Hippocampal formation (tissue), 2 donors: ENCODE results near the gene PRPF19.
A peak's percentile ranks its signal among the peaks of the same experiment; 100 is the strongest.

Experiments used
- DNase-seq, 2 donors: peaks; one replicate each; lab custom pipeline; 2025; lab: John Stamatoyannopoulos, UW

Gene PRPF19

DNA sequence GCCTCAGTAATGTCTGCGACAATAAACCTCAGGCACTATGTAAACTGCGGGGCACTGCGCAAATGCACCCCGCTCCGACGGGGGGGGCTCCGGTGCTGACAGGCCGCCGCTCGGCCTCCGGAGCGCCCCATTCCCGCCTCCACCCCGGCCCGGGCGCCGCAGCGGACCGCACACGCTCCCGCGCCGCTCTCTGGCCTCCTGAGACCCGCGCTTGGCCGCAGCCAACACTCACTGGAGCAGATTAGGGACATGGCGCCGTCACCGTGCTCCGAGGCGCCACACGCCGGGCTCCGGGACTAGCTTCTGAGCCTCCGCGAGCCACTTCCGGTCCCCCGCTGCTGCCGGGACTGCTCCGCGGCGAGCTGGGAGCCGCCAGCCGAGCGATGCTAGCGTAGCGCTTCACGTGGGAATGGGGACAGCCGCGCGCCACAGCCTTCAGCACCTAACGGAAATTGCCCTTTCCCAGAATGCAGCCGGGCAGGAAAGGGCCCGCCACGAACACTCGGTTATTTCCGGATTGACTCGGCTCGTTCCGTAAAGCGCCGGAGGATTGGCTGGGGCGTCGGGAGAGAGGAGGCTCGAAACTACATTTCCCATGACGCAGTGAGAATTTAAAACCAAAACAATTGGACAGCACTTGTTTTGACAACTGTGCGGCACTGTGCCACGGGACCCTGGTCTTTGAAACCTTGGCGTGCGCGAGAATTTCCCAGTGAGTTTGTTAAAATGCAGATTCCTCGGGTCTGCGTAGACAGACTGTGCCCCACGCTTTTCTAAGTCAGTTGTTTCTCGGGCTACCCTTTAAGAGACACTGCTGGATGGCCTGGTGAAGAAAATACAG lies at the start of gene PRPF19:
PRPF19 (minus strand) TSS at position 454 of the 841 bp plus-strand sequence; CDS start at position 251, 203 bp downstream.
- peak; percentile 94 to 98 for DNase-seq

- no peak for DNase-seq
Measured at GRCh38 chr11:60955571-60955970, 49.2 kb upstream of the PRPF19 start.

DNA sequence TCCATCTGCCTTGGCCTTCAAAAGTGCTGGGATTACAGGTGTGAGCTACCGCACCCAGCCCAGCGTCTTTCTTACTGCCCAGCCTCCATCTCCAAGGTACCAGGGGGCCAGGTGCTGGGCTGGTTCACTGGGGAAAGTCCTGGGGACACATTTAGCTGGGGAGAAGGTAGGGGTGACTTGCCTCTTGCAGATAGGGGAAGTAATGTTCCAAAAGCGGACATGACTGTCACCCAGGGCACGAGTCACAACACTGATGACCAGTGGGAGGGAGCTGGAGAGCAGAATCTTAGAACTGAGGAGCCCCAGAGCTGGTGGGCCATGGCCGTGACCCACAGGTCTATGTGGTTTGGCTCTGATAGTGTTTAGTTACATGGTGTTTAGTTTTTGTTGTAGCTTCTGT lies 48.0 kb upstream of the PRPF19 start:
- DNase-seq = no peak

GRCh38 chr11:60953781-60954180 lies 47.4 kb upstream of the PRPF19 start:
- DNase-seq = no peak

DNA sequence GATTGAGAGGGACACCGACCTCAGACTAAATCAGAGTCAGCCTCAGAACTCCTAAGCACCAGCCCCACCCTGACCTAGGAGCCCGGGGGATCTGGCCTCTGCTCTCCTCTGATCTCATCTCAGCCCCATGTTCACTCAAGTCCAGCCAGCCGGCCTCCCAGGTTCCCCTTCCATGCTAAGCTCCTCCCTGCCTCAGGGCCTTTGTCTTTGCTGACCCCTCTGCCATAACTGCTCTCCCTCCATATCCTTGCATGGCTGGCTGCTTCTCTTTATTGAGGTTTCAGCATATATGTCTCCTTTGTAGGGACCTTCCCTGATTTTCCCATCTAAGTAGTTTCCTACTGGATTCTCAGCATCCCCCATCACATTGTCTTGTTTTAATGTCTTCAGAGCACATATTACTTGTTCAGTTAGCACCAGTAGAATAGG lies 46.4 kb upstream of the PRPF19 start:
- DNase-seq = no peak

- DNase-seq = peak in 1 of 2 donors; percentile 38
Measured at GRCh38 chr11:60951904-60952741, 45.7 kb upstream of the PRPF19 start, which contains the start of gene SLC15A3. SLC15A3 (minus strand) TSS chr11:60952176; CDS start chr11:60951551, 625 bp downstream.

DNA sequence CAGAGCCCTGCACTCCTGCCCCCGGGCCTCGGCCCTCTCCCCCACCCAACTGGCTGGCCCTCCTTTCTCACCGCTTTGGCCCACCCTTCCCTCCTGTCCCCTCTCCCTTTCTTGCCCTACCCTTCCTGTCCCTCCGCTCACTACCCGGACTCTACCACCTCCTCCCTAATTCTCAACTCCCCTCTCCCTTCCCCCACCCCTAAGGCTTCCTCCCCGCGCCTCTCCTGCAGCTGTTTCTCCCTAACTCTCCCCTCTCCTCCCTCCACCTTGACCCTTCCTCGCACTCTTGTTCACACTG lies 45.2 kb upstream of the PRPF19 start:
- no peak for DNase-seq

GRCh38 chr11:60950933-60951605 lies 44.7 kb upstream of the PRPF19 start:
- DNase-seq = no peak

DNA sequence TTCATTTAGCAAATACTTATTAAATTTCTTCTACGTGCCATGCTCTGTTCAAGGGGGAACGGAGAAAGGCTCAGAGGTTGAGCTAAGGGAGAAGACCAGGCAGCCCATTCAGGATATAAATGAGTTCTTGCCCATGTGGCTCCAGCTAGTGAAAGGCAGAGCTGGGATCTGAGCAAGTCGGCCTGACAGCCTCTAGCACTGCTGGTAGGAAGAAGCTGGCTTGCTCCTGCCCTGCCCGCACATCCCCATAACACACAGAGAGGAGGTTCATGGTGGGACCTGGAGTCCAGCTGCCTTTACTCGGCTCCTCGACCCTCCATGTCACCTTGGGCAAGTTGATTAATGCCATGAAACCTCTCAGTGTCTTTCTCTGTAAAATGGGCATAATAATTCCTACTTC lies 43.6 kb upstream of the PRPF19 start:
- no peak for DNase-seq

DNA sequence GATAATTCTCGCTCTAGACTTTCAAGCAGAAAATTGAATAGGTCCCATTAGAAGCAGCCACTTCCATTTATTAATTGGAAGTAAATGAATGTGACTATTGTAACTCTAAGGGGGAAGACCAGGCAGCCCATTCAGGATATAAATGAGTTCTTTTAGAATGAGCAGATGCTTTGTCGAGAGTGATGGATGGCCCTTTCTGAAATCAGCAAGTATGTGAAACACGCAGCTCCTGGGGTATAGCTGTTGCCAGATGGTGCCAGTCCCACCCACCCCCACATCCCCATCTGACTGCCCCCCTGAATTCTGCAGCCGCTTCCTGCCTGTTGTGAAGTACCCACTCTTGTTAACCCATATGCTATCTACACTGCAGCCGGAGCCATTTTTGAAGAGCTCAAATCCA lies 41.9 kb upstream of the PRPF19 start:
- DNase-seq = no peak

DNA sequence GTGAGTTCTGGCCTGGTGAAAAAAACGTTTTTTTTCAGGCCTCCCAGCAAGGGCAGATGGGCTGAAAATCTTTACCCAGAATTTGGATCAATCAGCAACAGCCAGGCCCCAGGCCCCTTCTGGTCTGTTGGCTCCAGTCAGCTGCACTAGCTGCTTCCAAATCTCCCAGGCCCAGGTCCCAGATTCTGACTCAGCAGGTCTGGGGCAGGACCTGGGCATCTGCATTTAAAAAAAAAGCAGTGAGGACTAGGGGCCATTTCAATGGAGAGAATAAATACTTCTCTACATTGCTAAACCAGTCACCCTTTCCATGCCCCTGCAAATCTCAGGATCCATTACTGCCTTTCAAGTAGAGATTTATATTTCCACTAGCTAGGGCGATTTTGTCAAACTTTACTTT lies 41.3 kb upstream of the PRPF19 start:
- peak in 1 of 2 donors; percentile 54 for DNase-seq

- DNase-seq = no peak
Measured at GRCh38 chr11:60946601-60947264, 40.3 kb upstream of the PRPF19 start.

GRCh38 chr11:60945295-60945667 lies 38.9 kb upstream of the PRPF19 start:
- no peak for DNase-seq

DNA sequence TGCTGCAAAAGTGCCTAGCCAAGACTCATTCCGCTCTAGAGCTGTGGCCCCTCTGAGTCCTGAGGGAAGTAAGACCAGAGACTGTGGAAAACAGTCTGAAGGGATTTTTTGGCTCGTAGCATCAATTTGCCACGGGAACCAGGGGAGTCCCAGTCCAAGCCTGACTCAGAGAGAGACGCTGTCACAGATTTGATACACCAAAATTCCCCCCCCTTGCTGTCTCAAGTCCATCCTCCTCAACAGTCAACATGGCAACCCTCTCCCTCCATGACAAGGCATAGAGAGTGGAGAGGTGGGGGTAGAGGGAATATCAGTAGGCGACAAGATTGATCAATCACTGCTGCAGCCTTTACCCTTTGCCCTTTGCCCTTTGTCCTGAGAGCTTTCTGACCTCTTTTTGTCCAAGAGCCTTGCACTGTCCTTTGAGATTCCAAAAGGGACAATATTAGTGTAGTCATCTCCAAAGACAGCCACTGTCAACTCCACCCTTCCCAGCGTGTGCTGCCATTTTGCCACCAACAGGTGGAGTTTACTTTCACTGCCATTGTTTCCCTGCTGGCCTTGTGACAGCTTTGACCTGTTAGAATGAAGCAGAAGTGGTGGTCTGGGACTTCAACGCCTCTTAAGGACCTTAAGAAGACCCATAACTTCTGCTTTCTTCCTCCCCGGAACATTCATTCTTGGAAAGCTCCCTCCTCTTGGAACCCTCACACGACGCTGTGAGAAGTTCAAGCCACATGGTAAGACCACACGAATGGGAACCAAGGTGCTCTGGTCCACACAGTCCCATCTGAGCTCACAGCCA lies 38.3 kb upstream of the PRPF19 start:
- DNase-seq = no peak

- DNase-seq = no peak
Measured at GRCh38 chr11:60942970-60943565, 36.7 kb upstream of the PRPF19 start.

DNA sequence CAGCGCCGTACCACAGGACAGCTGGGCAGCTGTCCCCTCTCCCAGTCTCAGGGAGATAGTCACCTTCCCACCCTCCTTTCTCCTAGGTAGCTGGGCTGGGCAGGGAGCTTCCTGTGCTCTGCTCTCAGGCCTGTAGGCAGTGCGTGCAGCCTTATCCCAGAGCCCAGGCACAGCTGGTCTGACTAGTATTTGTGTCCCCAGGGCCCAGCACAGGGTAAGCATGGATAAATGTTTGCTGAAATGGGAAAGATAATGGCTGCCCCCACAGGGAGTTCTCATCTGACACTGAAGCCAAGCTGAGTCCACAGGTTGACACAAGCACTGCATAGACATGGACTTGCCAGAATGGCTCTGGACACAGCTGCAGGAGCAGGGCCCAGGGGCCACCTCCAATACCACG lies 35.8 kb upstream of the PRPF19 start:
- DNase-seq = no peak

DNA sequence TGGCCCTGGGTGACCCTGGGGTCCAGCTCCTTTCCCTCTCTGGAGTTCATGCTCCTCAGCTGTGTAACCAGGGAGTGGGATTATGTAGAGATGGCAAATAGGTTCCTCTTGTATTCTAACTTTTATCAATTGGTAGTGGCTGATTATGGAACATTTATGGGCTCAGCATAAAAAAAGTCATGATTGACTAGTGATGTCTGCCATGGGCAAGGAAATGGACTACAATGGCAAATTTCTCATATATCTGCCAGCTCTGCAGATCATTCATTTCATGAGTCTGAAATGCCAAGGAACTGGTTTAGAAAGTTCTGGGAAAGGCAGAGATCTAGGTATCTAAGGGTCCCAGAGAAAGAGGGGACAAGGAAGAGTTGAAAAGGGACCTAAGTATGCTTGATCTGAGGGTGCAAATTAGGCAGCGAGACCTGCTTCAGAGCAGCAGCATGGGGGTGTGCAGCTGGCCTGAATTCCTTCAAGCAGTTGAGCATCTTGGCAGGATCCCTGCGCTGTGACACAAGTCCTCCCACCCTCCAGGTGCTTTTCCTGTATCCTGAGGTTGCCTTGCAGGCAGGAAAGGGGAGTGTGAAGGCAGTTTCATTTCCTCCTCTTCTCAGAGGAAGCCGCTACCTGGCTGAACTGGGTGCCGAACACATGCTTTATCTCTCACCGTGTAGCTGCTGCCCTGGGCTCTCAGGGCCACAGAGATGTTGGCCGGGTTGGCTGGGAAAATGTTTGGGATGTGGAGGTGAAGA lies 35.2 kb upstream of the PRPF19 start:
- DNase-seq = no peak

DNA sequence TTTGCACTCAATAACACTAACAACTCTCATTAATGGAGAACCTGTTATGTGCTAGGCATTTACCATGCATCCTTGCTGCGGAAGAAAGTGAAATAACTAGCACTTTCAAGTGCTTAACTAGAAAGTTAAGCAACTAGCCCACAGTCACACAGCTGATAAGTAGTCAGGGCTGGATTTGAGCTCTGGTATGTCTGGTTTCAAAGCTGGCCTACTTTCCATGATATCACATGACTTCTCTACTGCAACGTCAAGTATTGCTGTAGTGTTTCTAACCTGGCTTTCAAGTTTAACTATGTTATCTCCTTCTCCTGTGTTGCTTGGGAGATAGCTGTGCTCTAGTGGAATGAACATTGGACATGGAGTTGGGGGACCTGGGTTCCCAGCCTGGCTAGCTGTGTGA lies 33.5 kb upstream of the PRPF19 start:
- no peak for DNase-seq

DNA sequence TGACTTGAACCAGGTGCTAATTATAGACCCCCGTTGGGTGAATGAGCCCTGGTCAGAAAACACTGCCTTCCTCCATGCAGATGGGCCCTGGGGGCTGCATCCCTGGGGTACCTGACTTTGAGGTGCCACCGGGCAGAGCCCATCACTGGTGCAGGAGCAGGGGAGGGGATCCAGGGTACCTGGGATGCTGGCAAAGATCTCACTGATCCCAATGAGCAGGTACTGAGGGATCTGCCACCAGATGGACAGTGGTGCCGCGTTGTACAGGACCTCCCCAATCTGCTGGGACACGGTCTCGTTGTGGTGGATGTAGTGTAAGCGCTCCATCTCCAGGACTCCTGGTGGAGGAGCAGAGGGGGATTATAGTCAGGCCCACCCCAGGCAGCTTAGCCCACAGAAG lies 32.9 kb upstream of the PRPF19 start:
- DNase-seq = no peak

DNA sequence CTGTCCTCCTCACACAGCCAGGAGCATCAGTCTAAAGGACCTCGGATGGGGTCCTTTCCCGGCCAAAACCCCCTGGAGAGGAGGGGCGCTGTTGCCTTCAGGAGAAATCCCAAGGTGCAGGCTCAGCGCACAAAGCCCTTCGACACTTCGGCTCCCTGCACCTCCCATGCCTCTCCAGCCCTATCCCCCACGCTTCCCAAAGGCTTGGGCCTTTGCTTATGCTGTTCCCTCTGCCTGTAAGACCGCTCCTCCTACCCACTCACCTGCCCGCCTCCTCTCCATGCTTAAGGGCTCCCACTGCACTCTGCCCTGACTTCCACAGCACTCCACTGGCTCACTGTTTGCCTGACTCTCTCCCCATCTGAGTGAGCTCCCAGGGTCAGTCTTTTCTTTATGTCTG lies 32.1 kb upstream of the PRPF19 start:
- no peak for DNase-seq
